ENCODE measurements around the gene PTPRH. TPM values are rescaled to one million over a fixed set of nuclear protein-coding genes. Genes with fewer than 3 reads are reported as not detected.
A peak's percentile ranks its signal among the peaks of the same experiment; 100 is the strongest.
"Not testable (repeated sequence)": the region's sequence is repeated elsewhere in the genome, so short reads cannot be mapped to it uniquely, and the experiment has no call there.

Gene PTPRH
- total and polyA plus RNA-seq, 8 donors: 5.1 to 15.3 (median 8.1) TPM

GRCh38 chr19:55212447-55212846, 3.1 kb upstream of the PTPRH start:
- Histone ChIP-seq H3K4me1 (peaks cover 15 to 23% (median 15%) of the 10 kb centered on the region in 3 donors), H3K27ac (no peak overlapping the region), H3K4me3 (no peak overlapping the region), H3K27me3 (no peaks in the 10 kb centered on the region), H3K36me3 (no peaks in the 10 kb centered on the region), H3K9me3 (no peaks in the 10 kb centered on the region)
- TF ChIP-seq, protein P1, sequence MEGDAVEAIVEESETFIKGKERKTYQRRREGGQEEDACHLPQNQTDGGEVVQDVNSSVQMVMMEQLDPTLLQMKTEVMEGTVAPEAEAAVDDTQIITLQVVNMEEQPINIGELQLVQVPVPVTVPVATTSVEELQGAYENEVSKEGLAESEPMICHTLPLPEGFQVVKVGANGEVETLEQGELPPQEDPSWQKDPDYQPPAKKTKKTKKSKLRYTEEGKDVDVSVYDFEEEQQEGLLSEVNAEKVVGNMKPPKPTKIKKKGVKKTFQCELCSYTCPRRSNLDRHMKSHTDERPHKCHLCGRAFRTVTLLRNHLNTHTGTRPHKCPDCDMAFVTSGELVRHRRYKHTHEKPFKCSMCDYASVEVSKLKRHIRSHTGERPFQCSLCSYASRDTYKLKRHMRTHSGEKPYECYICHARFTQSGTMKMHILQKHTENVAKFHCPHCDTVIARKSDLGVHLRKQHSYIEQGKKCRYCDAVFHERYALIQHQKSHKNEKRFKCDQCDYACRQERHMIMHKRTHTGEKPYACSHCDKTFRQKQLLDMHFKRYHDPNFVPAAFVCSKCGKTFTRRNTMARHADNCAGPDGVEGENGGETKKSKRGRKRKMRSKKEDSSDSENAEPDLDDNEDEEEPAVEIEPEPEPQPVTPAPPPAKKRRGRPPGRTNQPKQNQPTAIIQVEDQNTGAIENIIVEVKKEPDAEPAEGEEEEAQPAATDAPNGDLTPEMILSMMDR (IDR thresholded peaks at IDR 0.05): no peak
- 69 to 72% methylated on average over 3 of the region's 3 CpGs for WGBS, 2 donors
- DNase-seq (no peak), ATAC-seq (no peak), FAIRE-seq (no peak)
- intact Hi-C loops (cut with DNase I): no loop called here

- DNase-seq (peak in 4 of 6 donors; percentile 45 to 63 (median 55)), ATAC-seq (peak; percentile 52 to 79 (median 62)), FAIRE-seq (no peak)
- intact Hi-C loops (cut with DNase I): no loop called here
- H3K36me3 ChIP-seq: no peaks in the 10 kb centered on the region
- TF ChIP-seq, protein P1 (IDR thresholded peaks at IDR 0.05): no peak
- H3K9me3 ChIP-seq: no peaks in the 10 kb centered on the region
- no peak overlapping the region for H3K4me3 ChIP-seq
- H3K27ac ChIP-seq: peak overlapping the region; percentile 64 to 84 (median 76)
- 63 to 64% methylated on average over 17 of the region's 17 CpGs for WGBS, 2 donors
- no peaks in the 10 kb centered on the region for H3K27me3 ChIP-seq
- H3K4me1 ChIP-seq: peaks cover 15 to 23% (median 15%) of the 10 kb centered on the region in 3 donors
Observed at GRCh38 chr19:55209693-55210472, 582 bp upstream of the PTPRH start.

DNA sequence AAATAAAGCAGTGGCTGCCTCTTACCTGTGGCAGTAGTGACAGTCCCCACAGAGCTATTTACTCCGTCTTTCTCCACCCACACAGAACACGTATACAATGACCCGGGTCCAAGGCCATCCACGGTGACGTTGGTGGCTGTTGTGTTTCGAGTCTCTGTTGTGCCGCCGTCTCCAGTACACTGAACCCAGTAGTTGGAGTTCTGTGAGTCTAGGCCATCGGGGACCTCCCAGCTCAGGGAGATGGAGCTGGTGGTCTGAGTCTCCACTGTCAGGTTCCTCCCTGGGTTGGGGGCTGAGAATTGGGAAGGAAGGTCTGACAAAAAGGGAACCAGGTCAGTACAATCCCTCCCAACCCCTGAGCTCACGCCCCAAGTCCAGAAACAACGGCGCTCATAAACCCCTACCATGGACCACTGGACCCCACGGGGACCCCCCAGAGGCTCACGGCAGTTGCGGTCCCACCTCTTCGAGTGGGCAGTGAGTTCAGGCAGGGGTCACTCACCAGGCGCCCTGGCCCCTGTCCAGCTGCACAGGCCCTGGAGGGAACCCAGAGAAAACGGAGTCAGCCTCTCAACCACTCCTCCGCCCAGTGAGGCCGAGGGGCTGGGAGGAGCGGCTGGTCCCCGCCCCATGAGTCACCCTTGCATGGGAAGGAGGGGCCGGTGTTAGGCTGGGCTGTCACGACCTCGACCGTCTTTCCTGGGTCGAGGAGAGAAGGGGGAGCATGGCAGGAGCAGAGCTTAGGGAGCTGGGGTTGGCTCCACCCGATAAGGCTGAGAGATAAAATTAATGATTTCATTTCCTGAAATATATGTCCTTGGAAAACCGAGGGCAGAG, 2.4 kb downstream of the PTPRH start:
- H3K27me3 ChIP-seq: no peaks in the 10 kb centered on the region
- H3K4me1 ChIP-seq: peaks cover 15 to 23% (median 15%) of the 10 kb centered on the region in 3 donors
- intact Hi-C loops (cut with DNase I): no loop called here
- H3K4me3 ChIP-seq: peak overlapping the region; percentile 1 to 46 (median 22)
- DNase-seq: peak; percentile 89 to 96 (median 92)
- FAIRE-seq: no peak
- peaks cover 0 to 3% (median 0%) of the 10 kb centered on the region in 3 donors for H3K36me3 ChIP-seq
- TF ChIP-seq, protein P1 (IDR thresholded peaks at IDR 0.05): no peak
- WGBS, 2 donors: 13 to 14% methylated on average over 29 of the region's 29 CpGs
- H3K27ac ChIP-seq: peak overlapping the region; percentile 77 to 92 (median 89)
- ATAC-seq: peak; percentile 88 to 93 (median 90)
- no peaks in the 10 kb centered on the region for H3K9me3 ChIP-seq

DNA sequence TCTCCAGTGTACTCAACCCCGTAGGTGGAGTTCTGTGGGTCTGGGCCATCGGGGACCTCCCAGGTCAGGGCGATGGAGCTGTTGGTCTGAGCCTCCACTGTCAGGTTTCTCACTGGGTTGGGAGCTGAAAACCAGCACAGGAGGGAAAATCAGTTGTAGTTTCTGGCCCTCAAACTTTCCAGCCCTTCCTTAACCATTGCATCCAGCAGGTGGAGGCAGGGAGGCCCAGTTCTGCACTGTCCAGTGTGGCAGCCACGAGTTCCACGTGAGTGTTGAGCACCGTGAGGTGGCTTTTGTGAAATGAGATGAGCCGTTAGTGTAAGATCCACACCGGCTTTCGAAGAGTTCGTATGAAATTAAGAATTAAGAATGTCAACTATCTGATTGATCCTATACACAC, 7.1 kb downstream of the PTPRH start:
- FAIRE-seq; intact Hi-C loops (cut with DNase I); H3K9me3 ChIP-seq; H3K4me3 ChIP-seq; DNase-seq; H3K27me3 ChIP-seq; H3K36me3 ChIP-seq; H3K4me1 ChIP-seq; H3K27ac ChIP-seq; ATAC-seq: not testable (repeated sequence)
- 78 to 83% methylated on average over 10 of the region's 10 CpGs for WGBS, 2 donors

- no peak for DNase-seq
- no peaks in the 10 kb centered on the region for H3K27me3 ChIP-seq
- peaks cover 0 to 10% (median 0%) of the 10 kb centered on the region in 3 donors for H3K36me3 ChIP-seq
- H3K4me1 ChIP-seq: no peaks in the 10 kb centered on the region
- no peak overlapping the region for H3K27ac ChIP-seq
- no peak overlapping the region for H3K4me3 ChIP-seq
- WGBS, 2 donors: 72 to 74% methylated on average over 5 of the region's 5 CpGs
- no peak for ATAC-seq
- TF ChIP-seq, protein P1 (IDR thresholded peaks at IDR 0.05): no peak
- H3K9me3 ChIP-seq: no peaks in the 10 kb centered on the region
- intact Hi-C loops (cut with DNase I): no loop called here
- no peak for FAIRE-seq
Observed at GRCh38 chr19:55199620-55200204, 9.6 kb downstream of the PTPRH start.

All from pancreas (tissue), 10 donors.